ENCODE measurements around the gene C5orf22. TPM values are rescaled to one million over a fixed set of nuclear protein-coding genes. Genes with fewer than 3 reads are reported as not detected.

Gene C5orf22
- polyA plus RNA-seq, 1 donor from 2014 or later, result 20.3 TPM

GRCh38 chr5:31534527-31535046, 2.5 kb downstream of the C5orf22 start:
- no peak overlapping the region for H3K27ac ChIP-seq (ENCODE audit: low read length)
- no peak overlapping the region for H3K4me3 ChIP-seq (ENCODE audit: low read length)
- H2AFZ ChIP-seq (ENCODE audit: low read depth, low read length), result no peak overlapping the region
- H3F3A ChIP-seq (ENCODE audit: insufficient read depth, low read length, poor library complexity, severe bottlenecking), result no peaks in the 10 kb centered on the region
- H3K9me2 ChIP-seq (ENCODE audit: insufficient read depth, low read length), result no peaks in the 10 kb centered on the region
- TF ChIP-seq MXI1 (conservative IDR thresholded peaks at IDR 0.05; ENCODE audit: poor library complexity, severe bottlenecking) (no peak), SMC3 (conservative IDR thresholded peaks at IDR 0.05; ENCODE audit: poor library complexity) (no peak), POLR2AphosphoS5 (IDR thresholded peaks at IDR 0.05) (no peak), RAD21 (conservative IDR thresholded peaks at IDR 0.05) (no peak), EZH2 (IDR thresholded peaks at IDR 0.05; ENCODE audit: borderline replicate concordance, insufficient read depth, low read length, poor library complexity, severe bottlenecking) (no peak)
- TF ChIP-seq, protein P1, sequence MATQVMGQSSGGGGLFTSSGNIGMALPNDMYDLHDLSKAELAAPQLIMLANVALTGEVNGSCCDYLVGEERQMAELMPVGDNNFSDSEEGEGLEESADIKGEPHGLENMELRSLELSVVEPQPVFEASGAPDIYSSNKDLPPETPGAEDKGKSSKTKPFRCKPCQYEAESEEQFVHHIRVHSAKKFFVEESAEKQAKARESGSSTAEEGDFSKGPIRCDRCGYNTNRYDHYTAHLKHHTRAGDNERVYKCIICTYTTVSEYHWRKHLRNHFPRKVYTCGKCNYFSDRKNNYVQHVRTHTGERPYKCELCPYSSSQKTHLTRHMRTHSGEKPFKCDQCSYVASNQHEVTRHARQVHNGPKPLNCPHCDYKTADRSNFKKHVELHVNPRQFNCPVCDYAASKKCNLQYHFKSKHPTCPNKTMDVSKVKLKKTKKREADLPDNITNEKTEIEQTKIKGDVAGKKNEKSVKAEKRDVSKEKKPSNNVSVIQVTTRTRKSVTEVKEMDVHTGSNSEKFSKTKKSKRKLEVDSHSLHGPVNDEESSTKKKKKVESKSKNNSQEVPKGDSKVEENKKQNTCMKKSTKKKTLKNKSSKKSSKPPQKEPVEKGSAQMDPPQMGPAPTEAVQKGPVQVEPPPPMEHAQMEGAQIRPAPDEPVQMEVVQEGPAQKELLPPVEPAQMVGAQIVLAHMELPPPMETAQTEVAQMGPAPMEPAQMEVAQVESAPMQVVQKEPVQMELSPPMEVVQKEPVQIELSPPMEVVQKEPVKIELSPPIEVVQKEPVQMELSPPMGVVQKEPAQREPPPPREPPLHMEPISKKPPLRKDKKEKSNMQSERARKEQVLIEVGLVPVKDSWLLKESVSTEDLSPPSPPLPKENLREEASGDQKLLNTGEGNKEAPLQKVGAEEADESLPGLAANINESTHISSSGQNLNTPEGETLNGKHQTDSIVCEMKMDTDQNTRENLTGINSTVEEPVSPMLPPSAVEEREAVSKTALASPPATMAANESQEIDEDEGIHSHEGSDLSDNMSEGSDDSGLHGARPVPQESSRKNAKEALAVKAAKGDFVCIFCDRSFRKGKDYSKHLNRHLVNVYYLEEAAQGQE (IDR thresholded peaks at IDR 0.05; ENCODE audit: borderline replicate concordance), result no peak
- H3K79me2 ChIP-seq (replicated peaks; ENCODE audit: insufficient read depth, low read length), result peaks cover 29% of the 10 kb centered on the region
- no peak overlapping the region for H3K9ac ChIP-seq (ENCODE audit: low read length)
- peaks cover 9% of the 10 kb centered on the region for H3K36me3 ChIP-seq (ENCODE audit: insufficient read depth, low read length)
- no peaks in the 10 kb centered on the region for H4K20me1 ChIP-seq (ENCODE audit: insufficient read depth)
- H3K9me3 ChIP-seq (ENCODE audit: low read length), result no peaks in the 10 kb centered on the region
- no peak overlapping the region for H3K4me2 ChIP-seq (ENCODE audit: low read length)
- no peaks in the 10 kb centered on the region for H3K27me3 ChIP-seq (ENCODE audit: insufficient read depth, low read depth, low read length)

- Histone ChIP-seq H3K36me3 (ENCODE audit: insufficient read depth, low read length) (peaks cover 18% of the 10 kb centered on the region), H3K9me2 (ENCODE audit: insufficient read depth, low read length) (no peaks in the 10 kb centered on the region), H3F3A (ENCODE audit: insufficient read depth, low read length, poor library complexity, severe bottlenecking) (no peaks in the 10 kb centered on the region), H3K27me3 (ENCODE audit: insufficient read depth, low read depth, low read length) (no peaks in the 10 kb centered on the region), H4K20me1 (ENCODE audit: insufficient read depth) (no peaks in the 10 kb centered on the region), H3K4me2 (ENCODE audit: low read length) (no peak overlapping the region), H3K79me2 (replicated peaks; ENCODE audit: insufficient read depth, low read length) (peaks cover 15% of the 10 kb centered on the region), H3K9ac (ENCODE audit: low read length) (no peak overlapping the region), H3K4me3 (ENCODE audit: low read length) (no peak overlapping the region), H2AFZ (ENCODE audit: low read depth, low read length) (no peak overlapping the region), H3K9me3 (ENCODE audit: low read length) (no peaks in the 10 kb centered on the region), H3K27ac (ENCODE audit: low read length) (no peak overlapping the region)
- TF ChIP-seq EZH2 (IDR thresholded peaks at IDR 0.05; ENCODE audit: borderline replicate concordance, insufficient read depth, low read length, poor library complexity, severe bottlenecking) (no peak), TAF1 (IDR thresholded peaks at IDR 0.05; ENCODE audit: low read depth) (no peak), RAD21 (conservative IDR thresholded peaks at IDR 0.05) (no peak), CTCF (IDR thresholded peaks at IDR 0.05; ENCODE audit: poor library complexity, severe bottlenecking) (no peak), MXI1 (conservative IDR thresholded peaks at IDR 0.05; ENCODE audit: poor library complexity, severe bottlenecking) (no peak), EP300 (conservative IDR thresholded peaks at IDR 0.05; ENCODE audit: poor library complexity, severe bottlenecking) (no peak), SMC3 (conservative IDR thresholded peaks at IDR 0.05; ENCODE audit: poor library complexity) (no peak), POLR2AphosphoS5 (IDR thresholded peaks at IDR 0.05) (no peak)
- TF ChIP-seq, protein P1 (IDR thresholded peaks at IDR 0.05; ENCODE audit: borderline replicate concordance), result no peak
These were observed 4.8 kb downstream of the C5orf22 start for GRCh38 chr5:31536873-31537272.

All from neural cell (in vitro differentiated cells).